Naive B cell (primary cell): ENCODE data around the gene SEC23IP. TPM values are rescaled to one million over a fixed set of nuclear protein-coding genes. Genes with fewer than 3 reads are reported as not detected.
"Not testable (repeated sequence)": the region's sequence is repeated elsewhere in the genome, so short reads cannot be mapped to it uniquely, and the experiment has no call there.

Source experiments
- ATAC-seq, 2 donors: fragments of 150-1000 bp; cut with Tn5 transposase; 2 replicates each; pipeline ENCODE4 v1.10.0; 2021; ENCODE audit warnings: low read depth in 2 of 2, mild to moderate bottlenecking in 2 of 2, moderate library complexity in 2 of 2
- DNase-seq: peaks from one replicate; pipeline ENCODE4 v3.0.0; 2022
- H3K27ac Mint-ChIP-seq, 6 donors: one replicate each; pipeline ENCODE4 v1.8.0; 2020 to 2022; ENCODE audit warnings: mild to moderate bottlenecking in 6 of 6, mixed read lengths in 6 of 6, moderate library complexity in 5 of 6, inconsistent platforms in 2 of 6
- H3K27me3 Mint-ChIP-seq, 3 donors: one replicate each; pipeline ENCODE4 v1.8.0; 2021 to 2022; ENCODE audit warnings: mixed read lengths in 3 of 3, mild to moderate bottlenecking in 1 of 3
- H3K36me3 Mint-ChIP-seq, 2 donors: one replicate each; pipeline ENCODE4 v1.8.0; 2020 to 2022; ENCODE audit warnings: mixed read lengths in 2 of 2, inconsistent platforms in 1 of 2, mild to moderate bottlenecking in 1 of 2
- H3K4me1 Mint-ChIP-seq, 3 donors: one replicate each; pipeline ENCODE4 v1.8.0; 2020 to 2022; ENCODE audit warnings: mixed read lengths in 3 of 3, inconsistent platforms in 1 of 3, mild to moderate bottlenecking in 1 of 3, moderate library complexity in 1 of 3
- H3K4me3 Mint-ChIP-seq, 8 donors: one replicate each; pipeline ENCODE4 v1.8.0; 2020 to 2022; ENCODE audit warnings: mild to moderate bottlenecking in 8 of 8, mixed read lengths in 8 of 8, moderate library complexity in 8 of 8, inconsistent platforms in 2 of 8
- H3K9me3 Mint-ChIP-seq, 7 donors: one replicate each; pipeline ENCODE4 v1.8.0; 2020 to 2022; ENCODE audit warnings: mixed read lengths in 7 of 7, mild to moderate bottlenecking in 5 of 7, inconsistent platforms in 2 of 7, moderate library complexity in 1 of 7
- polyA plus RNA-seq, 6 donors: library from polyadenylated mRNA; unstranded; fragments of 300-500 nt; fragmentation: Illumina TruSeq; gene quantifications; one replicate each; pipeline ENCODE4 v1.2.3, GENCODE V29; 2021; ENCODE audit warnings: low read depth in 6 of 6

Gene SEC23IP
- polyA plus RNA-seq, 6 donors from 2014 or later, result 48.6 to 63.8 (median 59.5) TPM

DNA sequence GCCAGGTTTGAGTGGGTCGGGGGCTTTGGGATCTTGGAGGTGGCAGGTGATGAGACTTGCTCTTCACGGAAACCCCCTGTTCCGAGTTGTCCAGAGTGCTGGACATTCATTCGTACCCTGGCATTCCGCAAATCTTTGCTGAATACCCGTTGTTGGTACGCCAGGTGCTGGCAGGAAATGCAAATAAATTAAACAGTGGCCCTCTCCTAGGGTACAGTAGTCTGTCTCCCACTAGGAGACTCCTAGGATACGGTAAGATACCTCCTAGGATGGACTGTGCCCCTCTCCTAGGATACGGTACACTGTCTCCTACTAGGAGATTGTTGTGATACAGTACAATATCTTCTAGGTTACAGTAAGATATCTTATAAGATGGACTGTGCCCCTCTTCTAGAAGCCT, 544 bp downstream of the SEC23IP start:
- no peak for ATAC-seq
- no peaks in the 10 kb centered on the region for H3K27me3 Mint-ChIP-seq
- no peak for DNase-seq
- H3K9me3 Mint-ChIP-seq, result peaks cover 0 to 2% (median 0%) of the 10 kb centered on the region in 7 donors
- H3K4me1 Mint-ChIP-seq, result peaks cover 39 to 64% (median 47%) of the 10 kb centered on the region in 3 donors
- H3K4me3 Mint-ChIP-seq, result peak overlapping the region; percentile 96 to 99 (median 98)
- peaks cover 5 to 6% of the 10 kb centered on the region in 2 donors for H3K36me3 Mint-ChIP-seq
- peak overlapping the region; percentile 97 to 99 (median 98) for H3K27ac Mint-ChIP-seq

DNA sequence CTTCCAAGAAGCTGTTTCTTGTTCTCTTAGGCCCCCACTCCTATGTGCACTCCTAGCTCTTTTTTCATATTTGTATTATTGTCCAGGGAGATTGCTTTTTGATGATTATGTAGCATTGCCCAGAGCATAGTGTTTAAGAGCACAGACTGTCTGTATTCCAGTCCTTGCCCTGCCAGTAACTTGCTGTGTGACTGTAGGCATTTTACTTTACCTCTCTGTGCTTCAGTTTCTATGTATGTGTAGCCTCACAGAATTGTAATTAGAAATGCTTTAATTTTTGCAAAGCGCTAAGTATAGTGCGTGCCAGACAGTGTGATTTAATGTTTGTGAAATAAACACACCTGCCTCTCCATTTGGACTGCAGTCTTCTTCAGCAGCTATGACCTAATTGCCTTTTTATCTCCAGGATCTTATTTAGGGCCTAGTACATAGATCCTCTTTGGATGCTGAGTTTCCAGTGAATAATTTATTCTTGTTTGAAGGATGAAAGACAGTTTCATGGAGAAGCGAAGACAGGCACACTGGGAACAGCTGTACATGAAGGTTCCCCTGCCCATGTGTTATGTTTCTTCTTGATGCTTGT, 1.4 kb downstream of the SEC23IP start:
- no peaks in the 10 kb centered on the region for H3K27me3 Mint-ChIP-seq
- ATAC-seq, result no peak
- peaks cover 44 to 68% (median 52%) of the 10 kb centered on the region in 3 donors for H3K4me1 Mint-ChIP-seq
- H3K9me3 Mint-ChIP-seq, result peaks cover 0 to 2% (median 0%) of the 10 kb centered on the region in 7 donors
- H3K4me3 Mint-ChIP-seq, result peak overlapping the region; percentile 96 to 99 (median 98)
- peaks cover 7 to 13% of the 10 kb centered on the region in 2 donors for H3K36me3 Mint-ChIP-seq
- no peak for DNase-seq
- H3K27ac Mint-ChIP-seq, result peak overlapping the region; percentile 22 to 99 (median 86)

DNA sequence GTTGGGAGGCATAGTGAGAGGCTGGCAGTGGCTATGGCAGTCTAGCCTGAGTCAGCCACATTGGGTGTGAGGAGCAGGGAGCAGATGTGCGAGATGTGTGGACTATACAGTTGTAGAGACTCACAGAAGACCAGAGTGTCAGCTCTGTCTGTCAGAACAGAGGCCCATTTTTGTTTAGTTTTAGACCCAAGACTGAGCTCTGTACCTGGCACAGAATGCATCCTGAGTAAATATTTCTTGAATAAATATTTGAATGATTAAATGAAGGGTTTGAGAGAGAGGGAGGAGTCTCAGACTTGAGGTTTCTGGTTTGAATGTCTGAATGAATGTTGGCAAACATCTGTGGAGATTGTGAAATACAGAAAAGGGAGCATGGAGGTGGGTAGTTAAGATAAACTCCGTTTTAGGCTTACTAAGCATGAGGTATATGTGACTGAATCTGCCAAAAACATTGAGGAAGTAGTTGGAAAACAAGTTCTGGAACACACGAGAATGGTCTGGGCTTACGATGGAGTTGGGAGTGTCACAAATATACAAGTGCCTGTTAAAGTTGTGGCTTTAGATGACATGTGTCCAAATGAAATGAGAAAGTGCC, 3.6 kb downstream of the SEC23IP start:
- DNase-seq (no peak), ATAC-seq (no peak)
- Mint-ChIP-seq H3K27ac (peak overlapping the region in 3 of 6 donors; percentile 5 to 76 (median 74)), H3K36me3 (peaks cover 7 to 13% of the 10 kb centered on the region in 2 donors), H3K27me3 (no peaks in the 10 kb centered on the region), H3K4me1 (peaks cover 49 to 72% (median 54%) of the 10 kb centered on the region in 3 donors), H3K9me3 (no peaks in the 10 kb centered on the region), H3K4me3 (peak overlapping the region in 1 of 8 donors; percentile 11)

DNA sequence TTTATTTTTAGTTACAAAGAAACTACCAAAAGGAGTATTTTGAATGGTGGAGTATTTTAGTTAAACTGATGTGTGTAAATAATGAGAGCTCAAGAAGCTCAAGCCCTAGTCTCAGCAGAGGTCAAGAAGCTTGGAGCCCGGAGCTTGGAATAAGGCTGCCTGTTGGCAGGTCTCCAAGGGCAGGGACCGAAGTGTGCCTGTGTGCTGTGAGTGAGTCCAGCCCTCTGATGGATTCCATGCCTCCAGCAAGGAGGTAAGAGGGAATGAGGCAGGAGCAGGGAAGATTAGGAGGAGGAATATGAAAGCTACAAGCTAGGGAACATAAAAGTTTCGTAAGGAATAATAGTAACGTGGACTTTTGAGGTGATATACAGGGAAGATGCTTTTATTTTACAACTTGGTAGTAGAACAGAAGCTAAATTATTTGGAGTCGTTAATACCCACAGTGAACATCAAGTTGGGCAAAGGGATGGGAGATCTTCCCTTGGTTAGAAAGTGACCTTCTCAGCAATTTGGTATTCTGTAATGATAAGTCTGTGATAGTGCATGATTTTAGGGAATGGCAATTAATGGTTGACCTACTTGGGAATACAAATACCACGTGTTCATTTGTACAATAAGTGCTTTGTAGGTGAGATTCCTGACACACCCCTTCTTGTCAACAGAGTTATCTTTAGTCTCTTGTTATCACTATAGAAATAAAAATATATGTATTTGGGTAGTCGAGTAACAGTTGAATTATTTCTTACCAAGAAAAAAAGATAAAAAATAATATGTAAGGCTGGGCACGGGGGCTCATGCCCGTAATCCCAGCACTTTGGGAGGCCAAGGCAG, 4.6 kb downstream of the SEC23IP start:
- ATAC-seq (no peak), DNase-seq (no peak)
- peaks cover 48 to 67% (median 53%) of the 10 kb centered on the region in 3 donors for H3K4me1 Mint-ChIP-seq
- H3K9me3 Mint-ChIP-seq, result no peaks in the 10 kb centered on the region
- peak overlapping the region in 5 of 6 donors; percentile 2 to 59 (median 42) for H3K27ac Mint-ChIP-seq
- peak overlapping the region in 1 of 8 donors; percentile 57 for H3K4me3 Mint-ChIP-seq
- H3K27me3 Mint-ChIP-seq, result no peaks in the 10 kb centered on the region
- peaks cover 7 to 12% of the 10 kb centered on the region in 2 donors for H3K36me3 Mint-ChIP-seq

DNA sequence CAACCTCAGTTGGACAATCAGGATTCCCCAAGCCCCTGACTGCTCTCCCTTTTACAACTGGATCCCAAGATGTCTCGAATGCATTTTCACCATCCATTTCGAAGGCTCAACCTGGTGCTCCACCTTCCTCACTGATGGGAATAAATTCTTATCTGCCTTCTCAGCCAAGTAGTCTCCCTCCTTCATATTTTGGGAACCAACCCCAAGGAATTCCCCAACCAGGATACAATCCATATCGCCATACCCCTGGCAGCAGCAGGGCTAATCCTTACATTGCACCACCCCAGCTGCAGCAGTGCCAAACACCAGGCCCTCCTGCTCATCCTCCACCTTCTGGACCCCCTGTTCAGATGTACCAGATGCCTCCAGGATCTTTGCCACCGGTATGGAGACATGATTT, 6.0 kb downstream of the SEC23IP start:
- H3K27ac Mint-ChIP-seq, result peak overlapping the region; percentile 6 to 83 (median 64)
- H3K4me1 Mint-ChIP-seq, result peaks cover 43 to 53% (median 45%) of the 10 kb centered on the region in 3 donors
- H3K9me3 Mint-ChIP-seq, result no peaks in the 10 kb centered on the region
- H3K4me3 Mint-ChIP-seq, result no peak overlapping the region
- H3K27me3 Mint-ChIP-seq, result no peaks in the 10 kb centered on the region
- DNase-seq (no peak), ATAC-seq (no peak)
- peaks cover 4 to 7% of the 10 kb centered on the region in 2 donors for H3K36me3 Mint-ChIP-seq

DNA sequence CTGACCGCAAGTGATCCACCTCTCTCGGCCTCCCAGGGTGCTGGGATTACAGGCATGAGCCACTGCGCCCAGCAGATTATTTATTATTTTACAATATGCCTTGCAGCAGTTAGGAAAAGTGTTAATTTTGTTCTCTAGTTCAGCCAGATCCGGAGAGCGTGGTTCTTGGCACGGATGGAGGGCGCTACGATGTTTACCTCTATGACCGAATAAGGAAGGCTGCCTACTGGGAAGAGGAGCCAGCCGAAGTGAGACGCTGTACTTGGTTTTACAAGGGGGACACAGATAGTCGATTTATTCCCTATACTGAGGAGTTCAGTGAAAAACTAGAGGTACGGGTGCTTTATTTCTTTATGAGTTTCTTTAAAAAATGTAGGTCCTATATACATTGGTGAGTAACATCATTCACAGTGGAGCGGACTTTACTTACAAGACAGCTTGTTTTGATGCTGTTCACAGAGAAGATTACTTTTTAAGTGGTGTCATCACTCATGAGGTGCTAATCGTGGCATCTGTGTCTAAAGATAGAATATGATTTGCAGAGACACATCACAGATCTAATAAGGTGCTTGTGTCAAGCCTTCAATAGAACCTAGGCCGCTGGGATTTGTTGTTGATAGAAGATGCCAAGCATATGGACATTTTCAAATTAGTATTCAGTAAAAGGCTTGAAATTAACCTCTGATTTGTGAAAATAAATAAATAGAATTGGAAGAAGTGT, 11.6 kb downstream of the SEC23IP start:
- no peak overlapping the region for H3K4me3 Mint-ChIP-seq
- no peak for ATAC-seq
- peaks cover 1 to 4% (median 4%) of the 10 kb centered on the region in 3 donors for H3K4me1 Mint-ChIP-seq
- no peak overlapping the region for H3K27ac Mint-ChIP-seq
- peaks cover 0 to 22% of the 10 kb centered on the region in 2 donors for H3K36me3 Mint-ChIP-seq
- DNase-seq, result no peak
- H3K9me3 Mint-ChIP-seq, result no peaks in the 10 kb centered on the region
- H3K27me3 Mint-ChIP-seq, result no peaks in the 10 kb centered on the region

DNA sequence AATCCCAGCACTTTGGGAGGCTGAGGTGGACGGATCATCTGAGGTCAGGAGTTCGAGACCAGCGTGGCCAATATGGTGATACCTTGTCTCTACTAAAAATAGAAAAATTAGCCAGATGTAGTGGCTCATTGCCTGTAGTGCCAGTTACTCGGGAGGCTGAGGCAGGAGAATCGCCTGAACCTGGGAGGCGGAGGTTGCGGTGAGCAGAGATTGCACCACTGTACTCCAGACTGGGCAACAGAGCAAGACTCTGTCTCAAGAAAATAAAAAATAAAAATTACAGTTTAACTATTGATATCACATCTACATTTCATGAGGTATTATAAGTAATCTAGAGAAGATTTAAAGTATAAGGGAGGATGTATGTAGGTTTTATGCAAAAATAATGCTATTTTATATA, 15.2 kb downstream of the SEC23IP start:
- not testable (repeated sequence) for H3K4me3 Mint-ChIP-seq, ATAC-seq, H3K27ac Mint-ChIP-seq, DNase-seq, H3K27me3 Mint-ChIP-seq, H3K4me1 Mint-ChIP-seq, H3K9me3 Mint-ChIP-seq
- peaks cover 2 to 28% of the 10 kb centered on the region in 2 donors for H3K36me3 Mint-ChIP-seq

DNA sequence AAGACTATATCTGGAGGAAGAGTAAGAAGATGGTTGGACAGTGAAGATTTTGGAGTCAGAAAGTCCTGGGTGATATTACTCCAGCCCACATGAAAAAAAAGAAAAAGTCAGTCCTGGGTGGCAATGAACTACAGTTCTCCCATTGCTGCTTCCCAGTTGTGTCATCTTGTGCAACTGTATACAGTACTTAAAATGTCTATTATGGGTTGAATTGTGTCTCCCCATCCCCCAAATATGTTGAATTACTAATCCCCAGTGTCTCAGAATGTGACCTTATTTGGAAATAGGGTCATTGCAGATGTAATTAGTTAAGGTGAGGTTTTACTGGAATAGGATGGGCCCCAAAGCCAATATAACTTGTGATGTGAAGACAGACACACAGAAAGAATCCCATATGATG, 15.6 kb downstream of the SEC23IP start:
- H3K36me3 Mint-ChIP-seq, result peaks cover 7 to 33% of the 10 kb centered on the region in 2 donors
- ATAC-seq, result no peak
- no peaks in the 10 kb centered on the region for H3K27me3 Mint-ChIP-seq
- no peak overlapping the region for H3K4me3 Mint-ChIP-seq
- peaks cover 0 to 1% (median 0%) of the 10 kb centered on the region in 7 donors for H3K9me3 Mint-ChIP-seq
- DNase-seq, result no peak
- peaks cover 2 to 6% (median 4%) of the 10 kb centered on the region in 3 donors for H3K4me1 Mint-ChIP-seq
- peak overlapping the region in 2 of 6 donors; percentile 40 to 41 for H3K27ac Mint-ChIP-seq

DNA sequence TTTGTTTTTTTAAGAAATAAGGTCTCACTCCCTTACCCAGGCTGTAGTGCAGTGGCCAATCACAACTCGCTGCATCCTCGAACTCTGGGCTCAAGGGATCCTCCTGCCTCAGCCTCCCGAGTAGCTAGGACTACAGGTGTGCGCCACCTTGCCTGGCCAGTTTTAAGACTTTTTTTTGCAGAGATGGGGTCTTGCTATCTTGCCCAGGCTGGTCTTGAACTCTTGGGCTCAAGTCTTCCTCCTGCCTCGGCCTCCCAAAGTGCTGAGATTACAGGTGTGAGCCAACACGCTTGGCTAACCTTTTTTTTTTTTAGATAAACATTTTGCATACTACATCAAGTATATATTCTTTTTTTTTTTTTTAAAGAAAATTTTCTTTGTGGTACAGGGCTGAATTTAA, 18.2 kb downstream of the SEC23IP start:
- no peak overlapping the region for H3K4me3 Mint-ChIP-seq
- H3K27me3 Mint-ChIP-seq, result no peaks in the 10 kb centered on the region
- ATAC-seq (no peak), DNase-seq (no peak)
- H3K4me1 Mint-ChIP-seq, result peaks cover 2 to 11% (median 4%) of the 10 kb centered on the region in 3 donors
- H3K27ac Mint-ChIP-seq, result peak overlapping the region in 1 of 6 donors; percentile 76
- peaks cover 0 to 1% (median 0%) of the 10 kb centered on the region in 7 donors for H3K9me3 Mint-ChIP-seq
- H3K36me3 Mint-ChIP-seq, result peaks cover 15 to 25% of the 10 kb centered on the region in 2 donors

DNA sequence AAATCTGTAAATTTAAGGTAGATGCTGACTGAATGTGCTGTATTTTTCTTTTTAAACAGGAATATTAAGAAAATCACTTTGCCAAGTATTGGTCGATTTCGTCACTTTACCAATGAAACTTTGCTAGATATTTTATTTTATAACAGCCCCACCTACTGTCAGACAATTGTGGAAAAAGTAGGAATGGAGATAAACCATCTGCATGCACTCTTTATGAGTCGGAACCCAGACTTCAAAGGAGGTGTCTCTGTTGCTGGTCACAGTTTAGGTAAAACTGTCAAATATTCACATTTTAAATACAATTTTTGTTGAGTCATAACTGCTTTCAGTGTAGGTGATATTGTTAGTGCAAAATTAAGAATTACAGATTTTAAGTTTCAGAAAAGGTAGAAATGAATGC, 25.2 kb downstream of the SEC23IP start:
- no peaks in the 10 kb centered on the region for H3K27me3 Mint-ChIP-seq
- DNase-seq, result no peak
- H3K4me1 Mint-ChIP-seq, result peaks cover 15 to 26% (median 24%) of the 10 kb centered on the region in 3 donors
- no peaks in the 10 kb centered on the region for H3K9me3 Mint-ChIP-seq
- H3K27ac Mint-ChIP-seq, result no peak overlapping the region
- no peak for ATAC-seq
- peaks cover 20 to 27% of the 10 kb centered on the region in 2 donors for H3K36me3 Mint-ChIP-seq
- H3K4me3 Mint-ChIP-seq, result no peak overlapping the region

DNA sequence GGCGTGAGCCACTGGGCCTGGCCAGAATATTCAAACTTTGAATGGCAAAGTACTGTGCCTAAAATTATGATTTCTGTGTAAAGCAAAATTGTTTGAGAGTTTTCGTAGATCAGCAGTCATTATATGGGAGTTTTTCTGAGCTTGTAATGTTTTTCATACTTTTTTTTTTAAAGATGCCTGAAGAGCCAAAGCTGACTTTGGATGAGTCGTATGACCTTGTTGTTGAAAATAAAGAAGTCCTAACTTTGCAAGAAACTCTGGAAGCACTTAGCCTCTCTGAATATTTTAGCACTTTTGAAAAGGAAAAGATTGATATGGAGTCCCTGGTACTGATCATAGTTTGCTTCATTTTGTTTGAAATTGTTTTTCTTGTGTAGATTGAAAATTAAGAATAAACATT, 26.7 kb downstream of the SEC23IP start:
- Mint-ChIP-seq H3K4me3 (peak overlapping the region in 2 of 8 donors; percentile 47 to 66), H3K27me3 (no peaks in the 10 kb centered on the region), H3K9me3 (no peaks in the 10 kb centered on the region), H3K36me3 (peaks cover 15 to 22% of the 10 kb centered on the region in 2 donors), H3K4me1 (peaks cover 11 to 24% (median 20%) of the 10 kb centered on the region in 3 donors), H3K27ac (peak overlapping the region; percentile 55 to 97 (median 82))
- no peak for DNase-seq
- ATAC-seq, result no peak

DNA sequence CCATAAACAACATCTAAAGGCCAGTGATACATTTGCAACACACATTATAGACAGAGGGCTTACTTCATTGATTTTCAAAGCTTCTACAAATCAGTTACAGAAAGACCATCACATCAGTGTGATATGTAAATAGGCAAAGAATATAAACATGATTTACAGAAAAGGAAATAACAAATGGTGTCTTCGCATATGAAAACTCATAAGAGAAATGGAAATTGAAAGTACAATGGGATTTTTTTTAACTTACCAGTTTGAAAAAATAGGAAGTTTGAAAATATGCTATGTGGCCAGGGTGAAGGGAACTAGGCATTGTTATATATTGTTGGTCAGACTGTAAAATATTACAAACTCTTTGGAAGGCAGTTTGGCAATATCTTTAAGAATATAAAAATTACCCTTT, 27.3 kb downstream of the SEC23IP start:
- DNase-seq, result peak; percentile 29
- no peaks in the 10 kb centered on the region for H3K9me3 Mint-ChIP-seq
- peak overlapping the region in 5 of 6 donors; percentile 55 to 97 (median 85) for H3K27ac Mint-ChIP-seq
- peaks cover 9 to 16% of the 10 kb centered on the region in 2 donors for H3K36me3 Mint-ChIP-seq
- H3K4me1 Mint-ChIP-seq, result peaks cover 11 to 24% (median 16%) of the 10 kb centered on the region in 3 donors
- no peaks in the 10 kb centered on the region for H3K27me3 Mint-ChIP-seq
- ATAC-seq, result peak; percentile 76 to 85
- H3K4me3 Mint-ChIP-seq, result peak overlapping the region in 7 of 8 donors; percentile 5 to 67 (median 51)

DNA sequence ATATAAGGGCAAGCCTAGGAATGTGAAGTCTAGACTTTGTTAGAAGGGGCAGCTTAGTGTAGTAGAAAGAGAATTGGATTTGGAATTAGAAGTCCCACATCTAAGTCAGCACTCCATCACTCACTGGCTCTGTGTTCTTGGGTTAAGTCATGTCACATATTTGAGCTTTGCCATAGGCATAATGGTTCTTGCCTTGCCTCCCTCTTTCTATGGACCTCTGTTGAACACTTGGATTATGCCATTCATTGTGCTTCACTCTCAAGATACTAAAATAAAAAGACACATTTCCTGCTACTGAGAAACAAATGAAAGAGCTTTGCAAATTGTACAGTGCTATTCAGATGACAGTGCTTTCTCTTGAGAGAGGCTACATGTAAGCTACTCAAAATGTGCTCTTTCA, 35.9 kb downstream of the SEC23IP start:
- H3K4me3 Mint-ChIP-seq, result no peak overlapping the region
- peak overlapping the region in 2 of 6 donors; percentile 15 to 24 for H3K27ac Mint-ChIP-seq
- DNase-seq (no peak), ATAC-seq (no peak)
- H3K27me3 Mint-ChIP-seq, result no peaks in the 10 kb centered on the region
- H3K36me3 Mint-ChIP-seq, result peaks cover 7 to 24% of the 10 kb centered on the region in 2 donors
- no peaks in the 10 kb centered on the region for H3K4me1 Mint-ChIP-seq
- H3K9me3 Mint-ChIP-seq, result no peaks in the 10 kb centered on the region
